KOPT-K1 (cell line): Measurements from ENCODE around the gene PSTPIP1.

Source experiments
- H3K27ac ChIP-seq: fragments of 200-600 bp; sonication (generic); 2 replicates; pipeline ENCODE4 v1.5.1; 2016; ENCODE audit warnings: antibody characterized with exemption, mild to moderate bottlenecking, low read depth, low read length; ENCODE audit not compliant: poor library complexity, severe bottlenecking
- H3K36me3 ChIP-seq: fragments of 200-600 bp; sonication (generic); 2 replicates; pipeline ENCODE4 v1.5.1; 2017; ENCODE audit warnings: antibody characterized with exemption, mild to moderate bottlenecking, low read length, moderate library complexity; ENCODE audit not compliant: insufficient read depth
- H3K9me3 ChIP-seq: fragments of 200-600 bp; sonication (generic); 2 replicates; pipeline ENCODE4 v1.5.1; 2017; ENCODE audit warnings: antibody characterized with exemption, low read length, mild to moderate bottlenecking; ENCODE audit not compliant: insufficient read depth, poor library complexity, severe bottlenecking

The PSTPIP1 gene

GRCh38 chr15:76973362-76973743 lies 21.6 kb upstream of the PSTPIP1 start:
- Histone ChIP-seq H3K36me3 (no peaks in the 10 kb centered on the region), H3K27ac (no peak overlapping the region), H3K9me3 (no peaks in the 10 kb centered on the region)

DNA sequence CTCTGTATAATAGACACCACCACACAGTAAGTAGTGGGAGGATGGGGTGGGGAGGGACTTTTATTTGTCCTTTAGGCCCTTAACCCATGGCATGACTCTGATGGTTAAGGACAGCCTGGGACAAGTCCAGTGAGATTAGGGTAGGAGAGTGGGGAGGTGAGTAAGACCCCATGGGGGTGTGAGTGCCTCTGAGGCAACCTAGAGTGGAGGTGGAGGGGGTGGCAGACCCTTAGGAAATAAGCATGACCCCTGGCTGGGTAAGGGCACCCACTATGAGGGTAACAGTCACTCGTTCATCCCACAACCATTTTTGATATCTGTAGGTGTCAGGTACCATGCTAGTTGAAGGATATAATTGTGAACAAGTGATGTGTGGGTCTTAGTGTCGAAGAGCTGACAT lies 21.0 kb upstream of the PSTPIP1 start:
- H3K9me3 ChIP-seq, result no peaks in the 10 kb centered on the region
- no peaks in the 10 kb centered on the region for H3K36me3 ChIP-seq
- no peak overlapping the region for H3K27ac ChIP-seq

GRCh38 chr15:76974456-76975036 lies 20.4 kb upstream of the PSTPIP1 start:
- Histone ChIP-seq H3K27ac (no peak overlapping the region), H3K36me3 (no peaks in the 10 kb centered on the region), H3K9me3 (no peaks in the 10 kb centered on the region)

DNA sequence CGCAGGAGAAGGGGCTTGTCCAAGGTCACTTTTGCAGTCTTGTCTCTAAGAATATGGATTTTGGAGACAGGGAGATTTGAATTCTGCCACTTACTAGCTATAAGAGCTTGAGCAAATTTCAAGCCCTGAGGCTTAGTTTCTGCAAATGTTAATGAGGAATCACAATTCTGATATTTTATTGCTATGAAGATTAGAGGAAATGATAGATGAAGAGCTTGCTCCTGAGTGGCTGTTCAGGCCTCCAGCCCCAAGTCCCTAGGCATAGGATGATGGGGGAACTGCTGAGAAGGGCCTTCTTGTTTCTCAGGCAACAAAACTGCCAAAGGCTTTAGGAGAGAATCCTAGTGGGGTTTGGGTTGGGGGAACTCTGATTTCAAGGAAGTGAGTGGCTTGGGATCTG lies 18.8 kb upstream of the PSTPIP1 start:
- no peaks in the 10 kb centered on the region for H3K9me3 ChIP-seq
- H3K27ac ChIP-seq, result no peak overlapping the region
- no peaks in the 10 kb centered on the region for H3K36me3 ChIP-seq

DNA sequence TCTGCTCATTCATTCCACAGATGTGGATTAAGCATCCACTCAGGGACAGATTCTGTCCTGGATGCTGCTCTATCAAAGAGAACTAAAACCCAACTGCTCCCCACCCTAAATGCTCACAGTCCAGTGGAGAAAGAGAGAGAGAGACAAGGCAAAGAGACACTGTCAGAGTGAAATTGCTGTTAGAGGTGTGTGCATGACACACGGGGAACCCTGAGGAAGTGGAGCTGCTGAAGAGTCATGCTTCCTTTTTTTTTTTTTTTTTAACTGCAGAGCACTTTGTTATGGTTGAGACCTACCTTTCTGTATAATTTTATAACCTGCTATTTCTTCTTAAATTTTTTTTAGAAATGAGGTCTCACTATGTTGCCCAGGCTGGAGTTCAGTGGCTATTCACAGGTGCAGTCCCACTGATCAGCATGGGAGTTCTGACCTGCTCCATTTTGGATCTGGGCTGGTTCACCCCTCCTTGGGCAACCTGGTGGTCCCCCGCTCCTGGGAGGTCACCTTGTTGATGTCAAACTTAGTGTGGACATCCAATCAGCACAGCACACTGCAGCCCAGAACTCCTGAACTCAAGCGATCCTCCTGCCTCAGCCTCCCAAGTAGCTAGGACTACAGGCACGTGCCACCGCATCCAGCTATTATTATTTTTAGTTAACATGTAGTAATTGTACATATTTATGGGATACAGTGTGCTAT lies 18.2 kb upstream of the PSTPIP1 start:
- Histone ChIP-seq H3K9me3 (no peaks in the 10 kb centered on the region), H3K27ac (no peak overlapping the region), H3K36me3 (no peaks in the 10 kb centered on the region)

GRCh38 chr15:76978522-76979330 lies 16.2 kb upstream of the PSTPIP1 start:
- Histone ChIP-seq H3K36me3 (no peaks in the 10 kb centered on the region), H3K27ac (no peak overlapping the region), H3K9me3 (no peaks in the 10 kb centered on the region)

DNA sequence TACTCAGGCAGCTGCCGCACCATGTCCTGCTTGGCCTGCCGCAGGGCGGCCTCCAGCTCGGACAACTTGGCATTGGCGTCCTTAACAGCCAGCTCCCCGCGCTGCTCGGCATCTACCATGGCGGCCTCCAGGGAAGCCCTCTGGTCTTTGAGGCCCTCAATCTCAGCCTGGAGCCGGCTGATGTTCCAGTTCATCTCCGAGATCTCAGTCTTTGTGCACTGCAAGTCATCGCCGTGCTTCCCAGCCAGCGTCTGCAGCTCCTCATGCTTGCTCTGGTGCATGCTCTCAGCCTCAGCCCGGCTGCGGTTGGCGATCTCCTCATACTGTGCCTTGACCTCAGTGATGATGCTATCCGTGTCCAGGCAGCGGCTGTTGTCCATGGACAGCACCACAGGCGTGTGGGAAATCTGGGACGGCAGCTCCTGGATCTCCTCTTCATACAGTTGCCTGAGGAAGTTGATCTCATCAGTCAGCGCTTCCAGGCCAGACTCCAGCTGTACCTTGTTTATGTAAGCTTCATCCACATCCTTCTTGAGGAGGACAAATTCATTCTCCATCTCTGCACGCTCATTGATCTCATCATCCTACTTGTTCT lies 15.5 kb upstream of the PSTPIP1 start:
- Histone ChIP-seq H3K27ac (no peak overlapping the region), H3K9me3 (no peaks in the 10 kb centered on the region), H3K36me3 (no peaks in the 10 kb centered on the region)

- Histone ChIP-seq H3K9me3 (no peaks in the 10 kb centered on the region), H3K27ac (no peak overlapping the region), H3K36me3 (no peaks in the 10 kb centered on the region)
These were observed 14.9 kb upstream of the PSTPIP1 start for GRCh38 chr15:76979996-76980520.

GRCh38 chr15:76982356-76982755 lies 12.6 kb upstream of the PSTPIP1 start:
- Histone ChIP-seq H3K27ac (no peak overlapping the region), H3K9me3 (no peaks in the 10 kb centered on the region), H3K36me3 (no peaks in the 10 kb centered on the region)

DNA sequence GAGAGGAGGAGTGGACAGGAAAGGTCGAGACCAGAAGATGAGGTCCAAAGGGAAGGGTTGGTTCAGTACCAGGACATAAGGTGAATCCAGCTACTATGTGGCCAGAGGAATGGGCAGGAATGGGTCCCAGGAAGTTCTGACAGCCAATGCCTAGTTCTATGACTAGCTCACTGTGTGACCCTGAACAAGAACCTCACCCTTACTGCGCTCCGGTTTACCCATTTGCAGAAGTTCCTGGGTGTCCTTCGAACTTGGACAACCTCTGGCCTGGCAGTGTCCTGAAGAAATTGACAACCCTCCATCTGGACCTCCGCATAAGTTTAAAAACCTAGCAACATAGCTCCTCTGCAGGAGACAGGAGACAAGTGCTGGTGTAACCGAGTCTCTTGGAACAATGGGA lies 12.2 kb upstream of the PSTPIP1 start:
- Histone ChIP-seq H3K9me3 (no peaks in the 10 kb centered on the region), H3K27ac (no peak overlapping the region), H3K36me3 (no peaks in the 10 kb centered on the region)

DNA sequence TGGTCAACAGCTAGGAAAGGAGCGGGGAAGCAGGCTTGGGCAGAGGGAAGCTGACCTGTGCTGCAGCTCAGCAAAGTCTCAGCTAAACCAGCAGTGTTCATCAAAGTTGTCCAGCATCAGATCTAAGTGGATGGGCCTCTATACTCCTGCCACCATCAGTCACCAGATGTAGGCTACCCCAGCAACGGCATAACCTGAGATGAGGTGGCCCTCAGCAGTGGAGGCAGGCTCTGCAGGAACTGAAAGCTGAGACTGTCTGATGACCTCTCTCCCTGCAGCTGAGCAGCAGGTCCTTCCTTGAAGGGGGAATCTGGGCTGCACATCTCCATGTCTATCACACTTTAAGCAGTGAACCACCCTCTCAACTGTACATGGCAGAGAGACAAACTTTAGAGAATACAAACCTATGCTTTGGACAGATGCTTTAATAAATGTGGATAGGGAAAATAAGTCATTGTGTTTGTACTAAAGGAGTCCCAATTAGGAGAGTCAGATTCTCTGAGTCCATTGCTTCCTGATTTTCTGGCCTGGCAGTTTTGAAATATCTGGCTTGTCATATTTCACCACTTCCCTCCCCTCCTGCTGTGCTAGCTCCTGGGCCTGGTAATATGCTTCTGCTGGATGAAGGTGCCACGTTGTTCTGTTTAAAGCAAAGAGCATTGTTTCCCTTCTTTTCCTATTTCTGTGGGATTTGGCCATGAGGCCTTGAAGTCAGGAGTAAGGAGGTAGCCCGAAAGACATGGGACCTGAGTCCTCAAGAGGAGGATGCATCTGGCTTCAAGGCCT lies 11.1 kb upstream of the PSTPIP1 start:
- Histone ChIP-seq H3K27ac (no peak overlapping the region), H3K36me3 (no peaks in the 10 kb centered on the region)

GRCh38 chr15:76986743-76987142 lies 8.2 kb upstream of the PSTPIP1 start:
- no peak overlapping the region for H3K27ac ChIP-seq
- H3K9me3 ChIP-seq, result no peaks in the 10 kb centered on the region
- H3K36me3 ChIP-seq, result no peaks in the 10 kb centered on the region

More for the DNA sequence above, 11.1 kb upstream of the PSTPIP1 start:
- no peaks in the 10 kb centered on the region for H3K9me3 ChIP-seq

DNA sequence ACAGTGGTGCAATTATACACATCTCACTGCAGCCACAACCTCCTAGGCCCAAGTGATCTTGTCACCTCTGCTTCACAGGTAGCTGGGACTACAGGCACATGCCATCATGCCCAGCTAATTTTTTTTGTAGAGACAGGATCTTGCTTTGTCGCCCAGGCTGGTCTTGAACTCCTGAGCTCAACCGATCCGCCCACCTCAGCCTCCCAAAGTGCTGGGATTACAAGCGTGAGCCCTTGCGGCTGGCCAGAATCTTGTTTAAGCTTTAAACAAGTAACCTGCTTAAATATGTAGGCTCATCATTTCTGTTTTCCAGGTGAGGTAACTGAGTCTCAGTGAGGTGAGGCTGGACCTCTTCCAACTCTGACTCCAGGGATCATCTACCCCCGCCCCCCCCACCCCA lies 7.7 kb upstream of the PSTPIP1 start:
- H3K9me3 ChIP-seq, result no peaks in the 10 kb centered on the region
- H3K27ac ChIP-seq, result no peak overlapping the region
- H3K36me3 ChIP-seq, result no peaks in the 10 kb centered on the region
